ENCODE data around the gene PRLH. TPM values are rescaled to one million over a fixed set of nuclear protein-coding genes. Genes with fewer than 3 reads are reported as not detected.
"Not testable (repeated sequence)": the region's sequence is repeated elsewhere in the genome, so short reads cannot be mapped to it uniquely, and the experiment has no call there.

PRLH gene
- total RNA-seq, 1 donor from 2014 or later = not detected

DNA sequence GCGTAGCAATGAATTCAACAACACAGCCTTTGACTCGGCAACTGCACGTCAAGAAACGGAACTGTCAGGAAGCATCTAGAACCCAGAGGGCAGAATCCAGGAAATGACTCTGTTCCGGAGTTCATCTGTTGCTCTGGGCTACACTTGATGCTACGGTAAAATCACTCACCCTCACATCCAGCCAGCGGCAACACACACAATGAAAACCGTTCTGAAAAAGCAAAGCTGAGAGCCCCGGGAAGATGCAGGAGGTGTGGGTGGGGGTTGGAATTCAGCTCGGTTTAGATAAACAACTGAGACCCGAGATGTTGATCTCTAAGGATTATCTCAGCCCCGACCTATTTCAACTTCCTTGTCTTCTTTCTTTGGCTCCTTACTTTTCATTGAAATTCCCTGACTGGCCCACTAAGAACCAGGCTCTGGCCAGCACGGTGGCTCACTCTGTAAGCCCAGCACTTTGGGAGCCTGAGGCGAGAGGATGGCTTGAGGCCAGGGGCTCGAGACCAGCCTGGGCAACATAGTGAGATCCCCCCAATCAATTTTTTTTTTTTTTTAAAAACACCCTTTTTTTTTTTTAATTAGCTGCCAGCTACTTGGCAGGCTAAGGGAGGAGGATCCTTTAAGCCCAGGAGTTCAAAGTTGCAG, 37.5 kb downstream of the PRLH start:
- DNase-seq (ENCODE audit: low read depth) = peak; percentile 29
- FAIRE-seq = no peak
- Histone ChIP-seq H3K4me3 (ENCODE audit: low read depth, low read length) (no peak overlapping the region), H3K27me3 (ENCODE audit: control insufficient read depth, insufficient read depth, low read length) (no peaks in the 10 kb centered on the region), H3K36me3 (ENCODE audit: control insufficient read depth, insufficient read depth, low read length) (no peaks in the 10 kb centered on the region)
- TF ChIP-seq, protein P1, sequence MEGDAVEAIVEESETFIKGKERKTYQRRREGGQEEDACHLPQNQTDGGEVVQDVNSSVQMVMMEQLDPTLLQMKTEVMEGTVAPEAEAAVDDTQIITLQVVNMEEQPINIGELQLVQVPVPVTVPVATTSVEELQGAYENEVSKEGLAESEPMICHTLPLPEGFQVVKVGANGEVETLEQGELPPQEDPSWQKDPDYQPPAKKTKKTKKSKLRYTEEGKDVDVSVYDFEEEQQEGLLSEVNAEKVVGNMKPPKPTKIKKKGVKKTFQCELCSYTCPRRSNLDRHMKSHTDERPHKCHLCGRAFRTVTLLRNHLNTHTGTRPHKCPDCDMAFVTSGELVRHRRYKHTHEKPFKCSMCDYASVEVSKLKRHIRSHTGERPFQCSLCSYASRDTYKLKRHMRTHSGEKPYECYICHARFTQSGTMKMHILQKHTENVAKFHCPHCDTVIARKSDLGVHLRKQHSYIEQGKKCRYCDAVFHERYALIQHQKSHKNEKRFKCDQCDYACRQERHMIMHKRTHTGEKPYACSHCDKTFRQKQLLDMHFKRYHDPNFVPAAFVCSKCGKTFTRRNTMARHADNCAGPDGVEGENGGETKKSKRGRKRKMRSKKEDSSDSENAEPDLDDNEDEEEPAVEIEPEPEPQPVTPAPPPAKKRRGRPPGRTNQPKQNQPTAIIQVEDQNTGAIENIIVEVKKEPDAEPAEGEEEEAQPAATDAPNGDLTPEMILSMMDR (IDR thresholded peaks at IDR 0.05; ENCODE audit: insufficient read depth, low read length, severe bottlenecking) = no peak

DNA sequence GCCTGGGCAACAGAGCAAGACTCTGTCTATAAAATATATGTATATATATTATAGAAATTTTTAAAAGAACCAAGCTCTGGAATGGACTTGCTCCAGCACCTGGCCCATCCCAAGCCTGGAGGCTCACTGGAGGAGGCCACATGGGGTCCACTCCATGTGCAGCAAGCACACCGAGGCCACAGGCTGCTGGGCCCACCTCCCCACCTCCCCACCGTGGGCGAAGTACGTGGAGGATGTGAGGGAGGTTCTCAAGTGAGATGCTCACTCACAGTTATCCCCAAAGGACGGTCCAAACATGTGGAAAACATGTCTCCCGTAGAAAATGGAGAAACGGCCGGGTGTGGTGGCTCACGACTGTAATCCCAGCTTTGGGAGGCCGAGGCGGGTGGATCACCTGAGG, 38.0 kb downstream of the PRLH start:
- no peak overlapping the region for H3K4me3 ChIP-seq (ENCODE audit: low read depth, low read length)
- no peaks in the 10 kb centered on the region for H3K27me3 ChIP-seq (ENCODE audit: control insufficient read depth, insufficient read depth, low read length)
- H3K36me3 ChIP-seq (ENCODE audit: control insufficient read depth, insufficient read depth, low read length) = no peaks in the 10 kb centered on the region
- FAIRE-seq = no peak
- DNase-seq (ENCODE audit: low read depth) = no peak
- TF ChIP-seq, protein P1 (IDR thresholded peaks at IDR 0.05; ENCODE audit: insufficient read depth, low read length, severe bottlenecking) = no peak

DNA sequence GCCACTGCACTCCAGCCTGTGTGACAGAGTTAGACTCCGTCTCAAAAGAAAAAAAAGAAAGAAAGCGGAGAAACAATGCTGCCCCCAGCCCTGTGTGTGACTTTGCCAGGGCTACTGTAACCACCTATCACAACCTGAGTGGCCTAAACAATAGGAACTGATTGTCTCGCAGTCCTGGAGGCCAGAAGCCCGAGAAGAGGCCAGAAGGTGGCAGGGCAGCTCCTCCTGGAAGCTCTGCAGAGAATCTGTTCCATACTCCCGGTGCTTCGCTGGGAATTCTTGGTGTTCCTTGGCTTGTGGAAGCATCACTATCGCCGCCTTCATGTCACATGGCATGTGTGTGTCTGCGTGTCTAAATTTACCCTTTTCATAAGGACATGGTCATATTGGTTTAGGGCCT, 38.6 kb downstream of the PRLH start:
- H3K4me3 ChIP-seq (ENCODE audit: low read depth, low read length) = no peak overlapping the region
- H3K27me3 ChIP-seq (ENCODE audit: control insufficient read depth, insufficient read depth, low read length) = no peaks in the 10 kb centered on the region
- no peak for DNase-seq (ENCODE audit: low read depth)
- TF ChIP-seq, protein P1 (IDR thresholded peaks at IDR 0.05; ENCODE audit: insufficient read depth, low read length, severe bottlenecking) = peak; percentile 17
- FAIRE-seq = no peak
- no peaks in the 10 kb centered on the region for H3K36me3 ChIP-seq (ENCODE audit: control insufficient read depth, insufficient read depth, low read length)

DNA sequence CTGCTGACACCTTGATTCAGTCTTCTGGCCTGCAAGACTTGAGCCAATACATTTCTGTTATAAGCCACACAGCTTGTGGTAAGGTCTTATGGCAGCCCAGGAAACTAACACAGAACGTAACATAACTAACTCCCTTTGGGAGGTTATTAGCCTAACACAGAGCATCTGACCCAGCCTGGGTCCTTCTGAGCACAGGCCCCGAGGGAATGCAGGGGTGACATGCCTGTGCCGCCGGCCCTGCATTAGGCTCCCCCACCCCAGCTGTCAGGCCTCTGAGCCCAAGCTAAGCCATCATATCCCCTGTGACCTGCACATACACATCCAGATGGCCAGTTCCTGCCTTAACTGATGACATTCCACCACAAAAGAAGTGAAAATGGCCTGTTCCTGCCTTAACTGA, 40.1 kb downstream of the PRLH start:
- FAIRE-seq; H3K4me3 ChIP-seq (ENCODE audit: low read depth, low read length); DNase-seq (ENCODE audit: low read depth); H3K27me3 ChIP-seq (ENCODE audit: control insufficient read depth, insufficient read depth, low read length); H3K36me3 ChIP-seq (ENCODE audit: control insufficient read depth, insufficient read depth, low read length): not testable (repeated sequence)

DNA sequence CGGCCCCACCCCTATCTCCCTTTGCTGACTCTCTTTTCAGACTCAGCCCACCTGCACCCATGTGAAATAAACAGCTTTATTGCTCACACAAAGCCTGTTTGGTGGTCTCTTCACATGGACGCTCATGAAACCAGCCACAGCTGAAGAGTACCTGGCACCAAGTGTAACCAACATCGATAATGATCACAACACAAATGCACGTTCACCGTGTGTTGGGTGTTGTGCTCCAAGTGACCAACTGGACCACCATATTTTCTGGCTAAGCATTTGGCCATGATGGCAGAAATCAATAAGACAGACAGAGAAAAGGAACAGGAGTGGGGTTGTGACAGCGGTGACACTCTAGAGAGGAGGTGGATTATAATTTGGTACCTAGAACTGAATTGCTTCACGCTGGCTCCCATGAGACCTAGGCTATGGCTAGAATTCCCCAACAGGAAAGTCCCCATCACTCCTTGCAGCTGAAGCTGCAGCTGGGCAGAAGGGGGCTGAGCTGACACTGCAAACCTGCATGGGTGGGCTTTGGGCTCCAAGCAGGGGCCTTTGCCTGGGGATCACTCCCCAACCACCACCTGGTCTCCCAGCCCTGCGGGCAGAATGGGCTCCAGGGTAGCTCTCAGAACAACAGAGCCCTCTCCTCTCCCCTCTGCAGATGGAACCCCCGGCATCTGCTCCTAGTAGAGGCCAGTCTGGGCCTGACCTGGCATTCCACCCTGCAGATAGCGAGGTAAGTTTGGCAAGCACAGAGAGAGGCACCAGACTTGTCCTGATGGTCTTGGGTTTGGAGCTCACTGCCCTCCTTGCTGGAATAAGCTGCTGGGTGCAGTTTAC, 46.4 kb downstream of the PRLH start:
- no peaks in the 10 kb centered on the region for H3K36me3 ChIP-seq (ENCODE audit: control insufficient read depth, insufficient read depth, low read length)
- FAIRE-seq (no peak), DNase-seq (ENCODE audit: low read depth) (no peak)
- no peak overlapping the region for H3K4me3 ChIP-seq (ENCODE audit: low read depth, low read length)
- TF ChIP-seq, protein P1 (IDR thresholded peaks at IDR 0.05; ENCODE audit: insufficient read depth, low read length, severe bottlenecking) = no peak
- H3K27me3 ChIP-seq (ENCODE audit: control insufficient read depth, insufficient read depth, low read length) = no peaks in the 10 kb centered on the region

DNA sequence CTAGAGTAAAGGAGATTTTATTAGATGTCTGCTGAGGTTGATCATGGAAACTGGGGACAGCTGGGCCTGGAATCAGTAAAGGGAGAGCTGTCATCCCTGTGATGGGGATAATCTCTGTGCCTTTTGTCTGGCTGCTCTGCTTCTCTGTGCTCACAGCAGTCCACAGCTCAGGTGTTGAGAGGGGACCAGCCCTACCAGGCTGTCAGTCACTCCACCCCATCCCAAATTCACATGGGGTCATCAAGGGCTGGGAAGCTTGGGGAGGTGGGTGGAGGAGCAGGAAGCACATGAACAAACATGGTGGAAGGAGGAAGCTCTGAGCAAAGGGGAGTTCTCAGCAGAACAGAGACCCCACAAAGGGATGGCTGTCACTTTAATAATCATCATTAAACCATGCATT, 47.3 kb downstream of the PRLH start:
- Histone ChIP-seq H3K27me3 (ENCODE audit: control insufficient read depth, insufficient read depth, low read length) (no peaks in the 10 kb centered on the region), H3K36me3 (ENCODE audit: control insufficient read depth, insufficient read depth, low read length) (no peaks in the 10 kb centered on the region), H3K4me3 (ENCODE audit: low read depth, low read length) (no peak overlapping the region)
- no peak for DNase-seq (ENCODE audit: low read depth)
- FAIRE-seq = no peak
- TF ChIP-seq, protein P1 (IDR thresholded peaks at IDR 0.05; ENCODE audit: insufficient read depth, low read length, severe bottlenecking) = no peak

All from bronchial epithelial cell (primary cell).